ENCODE results near the gene PPIE. TPM values are rescaled to one million over a fixed set of nuclear protein-coding genes. Genes with fewer than 3 reads are reported as not detected.

Gene PPIE
- polyA plus RNA-seq, 1 of the 3 experiments (the other 2 are of a cell fraction): 78.4 TPM

DNA sequence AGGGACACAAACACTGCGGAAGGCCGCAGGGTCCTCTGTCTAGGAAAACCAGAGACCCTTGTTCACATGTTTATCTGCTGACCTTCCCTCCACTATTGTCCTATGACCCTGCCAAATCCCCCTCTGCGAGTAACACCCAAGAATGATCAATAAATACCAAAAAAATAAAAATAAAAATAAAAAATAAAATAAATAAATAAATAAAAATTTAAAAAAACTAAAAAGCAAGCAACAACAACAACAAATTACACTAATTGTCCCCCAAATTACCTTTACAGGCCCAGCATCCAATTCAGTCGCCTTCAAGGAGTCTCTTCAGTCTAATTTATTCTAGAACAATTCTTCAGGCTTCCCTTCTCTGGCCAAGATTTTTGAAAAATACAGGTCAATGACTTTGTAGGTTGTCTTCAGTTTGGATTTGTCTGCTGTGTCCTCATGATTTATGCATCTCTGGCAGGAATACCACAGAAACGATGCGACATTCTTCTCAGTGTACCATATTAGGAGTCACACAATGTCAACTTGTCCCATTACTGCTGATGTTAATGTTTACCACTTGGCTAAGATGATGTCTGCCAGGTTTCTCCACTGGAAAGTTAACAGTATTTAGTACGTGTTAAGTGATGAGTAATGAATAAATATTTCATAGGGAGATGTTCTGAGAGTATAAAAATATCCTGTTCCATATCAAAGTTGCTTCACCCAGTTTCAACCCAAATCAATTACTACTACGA is 70.3 kb downstream of the PPIE start:
- no peaks in the 10 kb centered on the region for H3K79me2 ChIP-seq (ENCODE audit: insufficient read depth)
- H3K27me3 ChIP-seq (ENCODE audit: insufficient read depth): peaks cover 8% of the 10 kb centered on the region; the same call in 1 of the 2 replicates
- H4K20me1 ChIP-seq (ENCODE audit: insufficient read depth): no peaks in the 10 kb centered on the region
- no peak for DNase-seq
- H3K36me3 ChIP-seq (replicated peaks in 1 of 2; ENCODE audit: control insufficient read depth in 1 of 2, insufficient read depth in 2 of 2, low read length in 1 of 2): no peaks in the 10 kb centered on the region
- ChIA-PET CTCF (interaction anchor here (2.1 to 4.8 kb wide), 2 partner anchors 9 to 93 kb away, joined by 8 to 20 read pairs; partner anchors contain the start of gene MYCL), POLR2A (no interaction called here)
- H3K4me3 ChIP-seq (ENCODE audit: low read depth in 2 of 2, low read length in 1 of 2): no peak overlapping the region
- H3K27ac ChIP-seq (ENCODE audit: low read depth in 2 of 2, low read length in 1 of 2): no peak overlapping the region
- no peaks in the 10 kb centered on the region for H3K4me1 ChIP-seq (ENCODE audit: control insufficient read depth in 1 of 2, insufficient read depth in 2 of 2, low read depth in 1 of 2, low read length in 1 of 2)
- no peak overlapping the region for H3K4me2 ChIP-seq
- WGBS (ENCODE audit: low lambda C conversion rate): 60% methylated on average over 6 of the region's 8 CpGs
- no peaks in the 10 kb centered on the region for H3F3A ChIP-seq (replicated peaks; ENCODE audit: insufficient read depth)
- H3K9ac ChIP-seq: no peak overlapping the region
- H3K9me3 ChIP-seq: no peaks in the 10 kb centered on the region; the same call in 1 of the 2 replicates
- H2AFZ ChIP-seq (ENCODE audit: low read depth): no peak overlapping the region
- no peak for TF ChIP-seq SIN3A (IDR thresholded peaks at IDR 0.05; ENCODE audit: borderline replicate concordance, low read depth, low read length)
- no peaks in the 10 kb centered on the region for H3K9me2 ChIP-seq

- WGBS (ENCODE audit: low lambda C conversion rate): 47% methylated on average over 3 of the region's 3 CpGs
Observed at GRCh38 chr1:39812913-39813312, 74.2 kb downstream of the PPIE start.

More at GRCh38 chr1:39812913-39813312, 74.2 kb downstream of the PPIE start:
- no peak overlapping the region for H3K4me3 ChIP-seq (ENCODE audit: low read depth in 2 of 2, low read length in 1 of 2)
- no peaks in the 10 kb centered on the region for H4K20me1 ChIP-seq (ENCODE audit: insufficient read depth)
- TF ChIP-seq MEF2A (IDR thresholded peaks at IDR 0.05; ENCODE audit: borderline replicate concordance, low read depth) (no peak), RAD21 (IDR thresholded peaks at IDR 0.05; ENCODE audit: low read length) (no peak), ELF1 (IDR thresholded peaks at IDR 0.05) (no peak), SMC3 (IDR thresholded peaks at IDR 0.05; ENCODE audit: low read depth, low read length) (no peak), RXRA (IDR thresholded peaks at IDR 0.05; ENCODE audit: borderline replicate concordance, low read depth) (no peak), GABPA (IDR thresholded peaks at IDR 0.05; ENCODE audit: low read depth) (no peak), JUND (IDR thresholded peaks at IDR 0.05) (no peak), IRF3 (IDR thresholded peaks at IDR 0.05; ENCODE audit: low read depth, low read length) (no peak), USF1 (IDR thresholded peaks at IDR 0.05; ENCODE audit: borderline replicate concordance, low read depth) (no peak), MAX (IDR thresholded peaks at IDR 0.05; ENCODE audit: low read depth) (no peak), NFIC (IDR thresholded peaks at IDR 0.05; ENCODE audit: borderline replicate concordance) (no peak), FOXJ3 (CRISPR knock-in tag; IDR thresholded peaks at IDR 0.05) (no peak)
- TF ChIP-seq, protein P1, sequence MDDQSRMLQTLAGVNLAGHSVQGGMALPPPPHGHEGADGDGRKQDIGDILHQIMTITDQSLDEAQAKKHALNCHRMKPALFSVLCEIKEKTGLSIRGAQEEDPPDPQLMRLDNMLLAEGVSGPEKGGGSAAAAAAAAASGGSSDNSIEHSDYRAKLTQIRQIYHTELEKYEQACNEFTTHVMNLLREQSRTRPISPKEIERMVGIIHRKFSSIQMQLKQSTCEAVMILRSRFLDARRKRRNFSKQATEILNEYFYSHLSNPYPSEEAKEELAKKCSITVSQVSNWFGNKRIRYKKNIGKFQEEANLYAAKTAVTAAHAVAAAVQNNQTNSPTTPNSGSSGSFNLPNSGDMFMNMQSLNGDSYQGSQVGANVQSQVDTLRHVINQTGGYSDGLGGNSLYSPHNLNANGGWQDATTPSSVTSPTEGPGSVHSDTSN (IDR thresholded peaks at IDR 0.05): no peak
- no peaks in the 10 kb centered on the region for H3K9me3 ChIP-seq
- CTCF ChIA-PET: interaction anchor here (2.3 to 4.8 kb wide), 2 partner anchors 13 to 89 kb away, joined by 5 to 20 read pairs; partner anchors contain the start of gene MYCL
- no peak overlapping the region for H3K9ac ChIP-seq
- no peaks in the 10 kb centered on the region for H3K9me2 ChIP-seq
- H3K27me3 ChIP-seq (ENCODE audit: insufficient read depth): peaks cover 8% of the 10 kb centered on the region; the same call in 1 of the 2 replicates
- no peak overlapping the region for H2AFZ ChIP-seq (ENCODE audit: low read depth)
- no peak for DNase-seq
- H3K4me2 ChIP-seq: no peak overlapping the region
- no peaks in the 10 kb centered on the region for H3K36me3 ChIP-seq (replicated peaks in 1 of 2; ENCODE audit: control insufficient read depth in 1 of 2, insufficient read depth in 2 of 2, low read length in 1 of 2)
- no peak overlapping the region for H3K27ac ChIP-seq (ENCODE audit: low read depth in 2 of 2, low read length in 1 of 2)
- no peaks in the 10 kb centered on the region for H3K79me2 ChIP-seq (ENCODE audit: insufficient read depth)
- no peaks in the 10 kb centered on the region for H3F3A ChIP-seq (replicated peaks; ENCODE audit: insufficient read depth)
- no peaks in the 10 kb centered on the region for H3K4me1 ChIP-seq (ENCODE audit: control insufficient read depth in 1 of 2, insufficient read depth in 2 of 2, low read depth in 1 of 2, low read length in 1 of 2)
- POLR2A ChIA-PET: no interaction called here

Small RNA genes lying within 50 kb of the gene (small RNA-seq; reads per million reads assigned to genes)
- gene AL033527.1: 0 reads per million in 7 experiments
- gene RNU7-121P: 0 reads per million in 7 experiments

Other genes starting within 250 kb of the PPIE start
- gene BMP8A, start 247.2 kb upstream of the PPIE start, polyA plus RNA-seq (2012; rRNA removed): 0.05 and 0.16 TPM in 2 replicates
- gene PABPC4, start 162.1 kb upstream of the PPIE start, polyA plus RNA-seq (2012; rRNA removed): 63.0 and 68.8 TPM in 2 replicates
- gene HEYL, start 99.2 kb upstream of the PPIE start, polyA plus RNA-seq (2012; rRNA removed): not detected in 2 replicates
- gene NT5C1A, start 66.8 kb upstream of the PPIE start, polyA plus RNA-seq (2012; rRNA removed): 0.12 and 0.73 TPM in 2 replicates
- 0.15 and 0.55 TPM in 2 replicates for gene HPCAL4, start 47.4 kb upstream of the PPIE start, polyA plus RNA-seq (2012; rRNA removed)
- 0.34 and 0.44 TPM in 2 replicates for gene OXCT2, start 32.5 kb downstream of the PPIE start, polyA plus RNA-seq (2012; rRNA removed)
- 0.07 and 0.16 TPM in 2 replicates for gene BMP8B, start 50.0 kb downstream of the PPIE start, polyA plus RNA-seq (2012; rRNA removed)
- gene TRIT1, start 144.6 kb downstream of the PPIE start, polyA plus RNA-seq (2012; rRNA removed): 11.8 and 15.4 TPM in 2 replicates
- gene MYCL, start 163.0 kb downstream of the PPIE start, polyA plus RNA-seq (2012; rRNA removed): 0.48 and 0.57 TPM in 2 replicates
- 4.1 and 6.3 TPM in 2 replicates for gene MFSD2A, start 216.3 kb downstream of the PPIE start, polyA plus RNA-seq (2012; rRNA removed)

Data from SK-N-SH (cell line).